HG03558 (cell line): ENCODE data around the gene GPR68.

Experiments used
- ATAC-seq: cut with Tn5 transposase; IDR thresholded peaks from one replicate; pipeline ENCODE4 v1.9.1; 2021; ENCODE audit warnings: moderate number of reproducible peaks; ENCODE audit not compliant: unreplicated experiment; ENCODE audit errors: extremely low read depth

The GPR68 gene

GRCh38 chr14:91244501-91244901 is at the start of gene GPR68:
GPR68 (minus strand) TSS chr14:91244704; CDS start chr14:91235050, 9,654 bp downstream.
- ATAC-seq = no peak

GRCh38 chr14:91294153-91294552 is 49.6 kb upstream of the GPR68 start:
- no peak for ATAC-seq

GRCh38 chr14:91293281-91293680 is 48.8 kb upstream of the GPR68 start:
- no peak for ATAC-seq

GRCh38 chr14:91292491-91292890 is 48.0 kb upstream of the GPR68 start:
- ATAC-seq = no peak

- no peak for ATAC-seq
These were observed 47.4 kb upstream of the GPR68 start for GRCh38 chr14:91291786-91292405.

- ATAC-seq = no peak
These were observed 46.5 kb upstream of the GPR68 start for GRCh38 chr14:91290986-91291385.

GRCh38 chr14:91289464-91289863 is 45.0 kb upstream of the GPR68 start:
- no peak for ATAC-seq

GRCh38 chr14:91288876-91289275 is 44.4 kb upstream of the GPR68 start:
- ATAC-seq = no peak

- ATAC-seq = no peak
These were observed 42.0 kb upstream of the GPR68 start for GRCh38 chr14:91286530-91286937.

GRCh38 chr14:91284791-91285548 is 40.5 kb upstream of the GPR68 start:
- ATAC-seq = no peak

GRCh38 chr14:91284146-91284790 is 39.8 kb upstream of the GPR68 start:
- ATAC-seq = no peak

GRCh38 chr14:91283666-91284065 is 39.2 kb upstream of the GPR68 start:
- no peak for ATAC-seq

- ATAC-seq = no peak
These were observed 38.6 kb upstream of the GPR68 start for GRCh38 chr14:91282954-91283645.

GRCh38 chr14:91281346-91281745 is 36.8 kb upstream of the GPR68 start:
- ATAC-seq = no peak

- no peak for ATAC-seq
These were observed 35.6 kb upstream of the GPR68 start for GRCh38 chr14:91280129-91280528.

- ATAC-seq = no peak
These were observed 34.9 kb upstream of the GPR68 start for GRCh38 chr14:91279354-91279753.

- ATAC-seq = no peak
These were observed 33.8 kb upstream of the GPR68 start for GRCh38 chr14:91278383-91278715.

GRCh38 chr14:91277546-91278382 is 33.3 kb upstream of the GPR68 start:
- ATAC-seq = no peak

- no peak for ATAC-seq
These were observed 30.3 kb upstream of the GPR68 start for GRCh38 chr14:91274796-91275195.

GRCh38 chr14:91273885-91274273 is 29.4 kb upstream of the GPR68 start:
- ATAC-seq = no peak
